Pons (tissue), 1 donor: ENCODE results near the gene GSDME.
A peak's percentile ranks its signal among the peaks of the same experiment; 100 is the strongest.

ENCODE experiments used
- DNase-seq: peaks from one replicate; pipeline ENCODE4 v3.0.0-alpha.2; 2016; ENCODE audit warnings: low spot score

Gene GSDME

GRCh38 chr7:24704311-24704710, 53.0 kb downstream of the GSDME start:
- DNase-seq: no peak

GRCh38 chr7:24703296-24703695, 54.0 kb downstream of the GSDME start:
- no peak for DNase-seq

- DNase-seq: no peak
Measured at GRCh38 chr7:24702755-24703154, 54.5 kb downstream of the GSDME start.

GRCh38 chr7:24701261-24702235, 55.7 kb downstream of the GSDME start:
- DNase-seq: peak; percentile 84

- no peak for DNase-seq
Measured at GRCh38 chr7:24700521-24701260, 56.6 kb downstream of the GSDME start.

- DNase-seq: no peak
Measured at GRCh38 chr7:24698531-24699266, 58.6 kb downstream of the GSDME start.

- no peak for DNase-seq
Measured at GRCh38 chr7:24697416-24697815, 59.8 kb downstream of the GSDME start.

- no peak for DNase-seq
Measured at GRCh38 chr7:24692592-24692991, 64.7 kb downstream of the GSDME start.

GRCh38 chr7:24690251-24690650, 67.0 kb downstream of the GSDME start:
- no peak for DNase-seq

- DNase-seq: no peak
Measured at GRCh38 chr7:24685708-24686107, 71.6 kb downstream of the GSDME start.

GRCh38 chr7:24670782-24671181, 86.5 kb downstream of the GSDME start:
- DNase-seq: no peak

- no peak for DNase-seq
Measured at GRCh38 chr7:24669971-24670591, 87.2 kb downstream of the GSDME start.

- DNase-seq: no peak
Measured at GRCh38 chr7:24668927-24669635, 88.2 kb downstream of the GSDME start.

- DNase-seq: peak; percentile 61
Measured at GRCh38 chr7:24665564-24666294, 91.5 kb downstream of the GSDME start.

- no peak for DNase-seq
Measured at GRCh38 chr7:24660546-24660945, 96.7 kb downstream of the GSDME start.

- no peak for DNase-seq
Measured at GRCh38 chr7:24659505-24659904, 97.8 kb downstream of the GSDME start.

GRCh38 chr7:24657980-24658379, 99.3 kb downstream of the GSDME start:
- DNase-seq: no peak

- no peak for DNase-seq
Measured at GRCh38 chr7:24656608-24657007, 100.7 kb downstream of the GSDME start.

- DNase-seq: no peak
Measured at GRCh38 chr7:24654305-24654704, 103.0 kb downstream of the GSDME start.

- peak; percentile 65 for DNase-seq
Measured at GRCh38 chr7:24653316-24654085, 103.8 kb downstream of the GSDME start.
